ENCODE results near the gene HDAC9. TPM values are rescaled to one million over a fixed set of nuclear protein-coding genes. Genes with fewer than 3 reads are reported as not detected.

Gene HDAC9
- total RNA-seq, 1 experiment from 2014 or later = 7.7 TPM

DNA sequence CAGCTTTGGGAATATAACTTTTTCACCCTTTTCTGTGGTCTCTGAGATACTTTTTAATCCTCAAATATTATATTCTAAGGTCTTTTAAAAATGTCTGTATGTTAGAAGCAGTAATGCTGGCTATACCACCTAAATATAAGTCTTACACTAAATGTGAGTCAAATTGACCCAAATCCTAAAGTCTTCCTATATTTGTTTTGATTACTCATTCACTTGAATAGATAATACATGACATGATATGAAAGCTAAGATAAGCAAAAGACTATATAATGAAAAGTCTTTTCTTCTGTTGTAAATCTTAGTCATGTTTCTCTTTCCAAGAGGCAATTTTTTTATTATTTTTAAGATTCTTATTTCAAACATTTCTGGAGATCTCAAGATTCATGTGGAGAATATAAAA lies 64.2 kb downstream of the HDAC9 start:
- Histone ChIP-seq H2BK15ac (ENCODE audit: low read depth, low read length) (no peak overlapping the region), H2AK5ac (ENCODE audit: insufficient read length, low read length) (no peak overlapping the region), H3K27me3 (ENCODE audit: insufficient read depth, low read length) (no peaks in the 10 kb centered on the region), H2BK5ac (ENCODE audit: insufficient read length, low read length) (no peak overlapping the region), H3K79me1 (ENCODE audit: insufficient read depth, low read depth, low read length, poor library complexity, severe bottlenecking) (no peaks in the 10 kb centered on the region), H3K9ac (ENCODE audit: extremely low read depth, insufficient read length, low read length) (no peak overlapping the region), H3K56ac (ENCODE audit: insufficient read length, low read depth, low read length) (no peak overlapping the region), H3K79me2 (ENCODE audit: insufficient read depth, low read length) (no peaks in the 10 kb centered on the region), H3K4me2 (ENCODE audit: insufficient read depth, insufficient read length, low read length) (no peak overlapping the region), H3K18ac (ENCODE audit: insufficient read length, low read depth, low read length) (no peak overlapping the region), H4K8ac (replicated peaks; ENCODE audit: insufficient read length, low read depth, low read length) (no peak overlapping the region), H3K23me2 (ENCODE audit: insufficient read length, low read depth, low read length, poor library complexity, severe bottlenecking) (no peaks in the 10 kb centered on the region), H2BK20ac (ENCODE audit: low read depth, low read length, poor library complexity, severe bottlenecking) (no peak overlapping the region), H4K5ac (ENCODE audit: insufficient read length, low read depth, low read length) (no peak overlapping the region), H2BK120ac (ENCODE audit: low read depth, low read length, poor library complexity, severe bottlenecking) (no peak overlapping the region), H4K20me1 (ENCODE audit: control insufficient read depth, insufficient read depth, insufficient read length) (no peaks in the 10 kb centered on the region), H3K27ac (ENCODE audit: insufficient read length, low read depth, low read length) (no peak overlapping the region), H3K9me3 (ENCODE audit: control insufficient read depth, low read depth, low read length) (no peaks in the 10 kb centered on the region), H3K4ac (ENCODE audit: low read depth, low read length) (no peak overlapping the region), H2AFZ (ENCODE audit: low read length) (no peak overlapping the region), H3K23ac (ENCODE audit: insufficient read length, low read depth, low read length) (no peak overlapping the region), H3K4me1 (ENCODE audit: insufficient read depth, low read length) (no peaks in the 10 kb centered on the region), H4K91ac (ENCODE audit: insufficient read length, low read depth, low read length) (no peak overlapping the region), H3T11ph (ENCODE audit: low read length) (no peak overlapping the region), H2BK12ac (ENCODE audit: insufficient read length, low read depth, low read length) (no peak overlapping the region), H3K14ac (ENCODE audit: insufficient read depth, low read length) (no peak overlapping the region)
- no peaks in the 10 kb centered on the region for H3K4me1 Mint-ChIP-seq
- no peak overlapping the region for H3K4me3 Mint-ChIP-seq
- no peak overlapping the region for H3K27ac Mint-ChIP-seq
- H3K27me3 Mint-ChIP-seq (ENCODE audit: low read depth) = no peaks in the 10 kb centered on the region
- no peaks in the 10 kb centered on the region for H3K9me3 Mint-ChIP-seq
- TF ChIP-seq CTCF (conservative IDR thresholded peaks at IDR 0.05) = no peak
- no peak for DNase-seq
- H3K36me3 Mint-ChIP-seq (ENCODE audit: insufficient read depth in 1 of 3, low read depth in 3 of 3) = no peaks in the 10 kb centered on the region

Data from H9 (cell line).